HG03460 (cell line): ENCODE measurements around the gene GOLM1.

ENCODE experiments used
- ATAC-seq: cut with Tn5 transposase; IDR thresholded peaks from one replicate; pipeline ENCODE4 v1.9.1; 2021; ENCODE audit not compliant: unreplicated experiment

GOLM1 gene

GRCh38 chr9:85994191-85994590 is 105.2 kb downstream of the GOLM1 start:
- no peak for ATAC-seq

- ATAC-seq, result no peak
These were observed 112.1 kb downstream of the GOLM1 start for GRCh38 chr9:85987236-85987635.

- ATAC-seq, result no peak
These were observed 114.9 kb downstream of the GOLM1 start for GRCh38 chr9:85984457-85984856.

GRCh38 chr9:85981369-85981768 is 118.0 kb downstream of the GOLM1 start:
- no peak for ATAC-seq

GRCh38 chr9:85978496-85978895 is 120.9 kb downstream of the GOLM1 start:
- no peak for ATAC-seq
